Esophagus squamous epithelium (tissue), 5 donors: Measurements from ENCODE around the gene RAB36. TPM values are rescaled to one million over a fixed set of nuclear protein-coding genes. Genes with fewer than 3 reads are reported as not detected.

ENCODE experiments used
- DNase-seq: peaks from one replicate; lab custom pipeline; 2025; lab: John Stamatoyannopoulos, UW
- H3K27ac ChIP-seq, 4 donors: fragments of 200-600 bp; sonication (generic); one replicate each; pipeline ENCODE4 v1.5.1; 2016 to 2019; ENCODE audit warnings: mild to moderate bottlenecking in 1 of 4
- H3K27me3 ChIP-seq, 4 donors: fragments of 200-600 bp; sonication (generic); 1 replicate in 3 of 4; 2 replicates in 1 of 4; pipeline versions ENCODE4 v1.5.1 to v1.6.0; 2017 to 2021; ENCODE audit warnings: antibody characterized with exemption in 1 of 4
- H3K36me3 ChIP-seq, 3 donors: fragments of 200-600 bp; sonication (generic); one replicate each; pipeline ENCODE4 v1.5.1; 2016 to 2019
- H3K4me1 ChIP-seq, 3 donors: fragments of 200-600 bp; sonication (generic); one replicate each; pipeline ENCODE4 v1.5.1; 2017 to 2019
- H3K4me3 ChIP-seq, 4 donors: fragments of 200-600 bp; sonication (generic); 1 replicate in 3 of 4; 2 replicates in 1 of 4; pipeline ENCODE4 v1.5.1; 2016 to 2019; ENCODE audit warnings: mild to moderate bottlenecking in 2 of 4, moderate library complexity in 1 of 4
- H3K9me3 ChIP-seq, 3 donors: fragments of 200-600 bp; sonication (generic); one replicate each; pipeline ENCODE4 v1.5.1; 2016 to 2019
- POLR2A ChIP-seq, 4 donors: fragments of 450-650 bp; IDR thresholded peaks; one replicate each; pipeline ENCODE4 v1.6.1; 2017; ENCODE audit warnings: antibody characterized with exemption in 4 of 4, mild to moderate bottlenecking in 4 of 4, moderate library complexity in 3 of 4
- WGBS, 2 donors: methylation state at CpG; one replicate each; pipeline ENCODE4 v1.1.5; 2018; 5-methylcytosine and 5-hydroxymethylcytosine counted together
- intact Hi-C: fragments of 100-400 bp; cut with DNase I; formaldehyde crosslinking; loops from one replicate; pipeline ENCODE4 v1.15.0; 2022
- total RNA-seq, 4 donors: library from RNA; depleted of rRNA; stranded (reverse); fragments of >200 nt; gene quantifications; one replicate each; pipeline ENCODE4 v1.1.0, GENCODE V29; 2016
- TF ChIP-seq, protein P1 (sequence below), 6 experiments: fragments of 450-650 bp in 4 of 6; fragments of 200-600 bp in 2 of 6; sonication (generic) in 2 of 6; IDR thresholded peaks; one replicate each; pipeline ENCODE4 v1.5.1; 2016 to 2019; ENCODE audit warnings: antibody characterized with exemption in 6 of 6, mild to moderate bottlenecking in 4 of 6, moderate library complexity in 4 of 6
- donor health status: DM: yes; HTN: yes; CAD: no.

RAB36 gene
- total RNA-seq, 4 donors from 2014 or later: 1.4 to 3.9 (median 2.3) TPM

DNA sequence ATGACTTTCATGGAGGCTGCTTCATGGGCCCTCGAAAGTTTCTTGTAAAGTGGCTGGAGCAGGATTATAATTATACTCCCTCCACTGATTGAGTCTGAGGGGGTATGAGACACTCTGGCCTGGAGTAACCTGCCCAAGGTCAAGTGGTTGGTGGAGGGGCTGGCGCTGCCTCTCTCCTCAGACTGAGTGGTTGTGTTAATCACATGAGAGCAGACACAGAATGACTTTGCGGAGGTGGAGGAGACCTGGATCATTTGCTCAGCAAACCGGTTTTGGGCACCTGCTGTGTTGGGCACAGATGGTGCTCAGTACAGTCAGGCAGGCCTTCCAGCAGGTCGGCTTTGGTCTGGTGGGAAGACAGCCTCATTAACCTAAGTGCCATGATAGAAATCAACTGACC is 46.9 kb downstream of the RAB36 start:
- Histone ChIP-seq H3K9me3 (no peaks in the 10 kb centered on the region), H3K4me1 (peaks cover 15 to 49% (median 21%) of the 10 kb centered on the region in 3 donors), H3K27ac (peak overlapping the region in 2 of 4 donors; percentile 26 to 31), H3K4me3 (no peak overlapping the region), H3K27me3 (no peaks in the 10 kb centered on the region), H3K36me3 (peaks cover 0 to 19% (median 0%) of the 10 kb centered on the region in 3 donors)
- DNase-seq: no peak
- no peak for TF ChIP-seq POLR2A (IDR thresholded peaks at IDR 0.05)
- TF ChIP-seq, protein P1, sequence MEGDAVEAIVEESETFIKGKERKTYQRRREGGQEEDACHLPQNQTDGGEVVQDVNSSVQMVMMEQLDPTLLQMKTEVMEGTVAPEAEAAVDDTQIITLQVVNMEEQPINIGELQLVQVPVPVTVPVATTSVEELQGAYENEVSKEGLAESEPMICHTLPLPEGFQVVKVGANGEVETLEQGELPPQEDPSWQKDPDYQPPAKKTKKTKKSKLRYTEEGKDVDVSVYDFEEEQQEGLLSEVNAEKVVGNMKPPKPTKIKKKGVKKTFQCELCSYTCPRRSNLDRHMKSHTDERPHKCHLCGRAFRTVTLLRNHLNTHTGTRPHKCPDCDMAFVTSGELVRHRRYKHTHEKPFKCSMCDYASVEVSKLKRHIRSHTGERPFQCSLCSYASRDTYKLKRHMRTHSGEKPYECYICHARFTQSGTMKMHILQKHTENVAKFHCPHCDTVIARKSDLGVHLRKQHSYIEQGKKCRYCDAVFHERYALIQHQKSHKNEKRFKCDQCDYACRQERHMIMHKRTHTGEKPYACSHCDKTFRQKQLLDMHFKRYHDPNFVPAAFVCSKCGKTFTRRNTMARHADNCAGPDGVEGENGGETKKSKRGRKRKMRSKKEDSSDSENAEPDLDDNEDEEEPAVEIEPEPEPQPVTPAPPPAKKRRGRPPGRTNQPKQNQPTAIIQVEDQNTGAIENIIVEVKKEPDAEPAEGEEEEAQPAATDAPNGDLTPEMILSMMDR (IDR thresholded peaks at IDR 0.05): no peak
- intact Hi-C loops: no loop called here
- WGBS, 2 donors: 20 to 46% methylated on average over 1 to 2 of the region's 5 CpGs

DNA sequence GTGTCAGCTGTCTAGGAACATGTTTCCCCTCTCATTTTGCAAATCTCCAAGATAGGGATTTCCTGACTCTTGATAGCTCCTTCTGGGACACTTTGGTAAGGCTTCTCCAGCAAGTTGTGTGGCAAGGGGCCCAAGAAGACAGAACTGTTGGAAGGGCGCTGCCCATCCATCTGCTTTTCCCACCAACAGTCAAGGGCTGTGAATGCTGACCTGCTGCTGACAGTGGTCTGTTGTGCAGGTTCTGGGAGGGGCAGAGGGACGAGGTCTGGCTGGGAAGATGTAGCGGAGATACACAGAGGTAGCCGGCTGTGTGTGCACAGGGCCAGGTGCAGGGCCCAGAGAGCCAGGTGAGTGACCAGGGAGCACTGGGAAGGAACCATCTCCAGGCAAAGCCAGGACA is 47.3 kb downstream of the RAB36 start:
- H3K27ac ChIP-seq: no peak overlapping the region

DNA sequence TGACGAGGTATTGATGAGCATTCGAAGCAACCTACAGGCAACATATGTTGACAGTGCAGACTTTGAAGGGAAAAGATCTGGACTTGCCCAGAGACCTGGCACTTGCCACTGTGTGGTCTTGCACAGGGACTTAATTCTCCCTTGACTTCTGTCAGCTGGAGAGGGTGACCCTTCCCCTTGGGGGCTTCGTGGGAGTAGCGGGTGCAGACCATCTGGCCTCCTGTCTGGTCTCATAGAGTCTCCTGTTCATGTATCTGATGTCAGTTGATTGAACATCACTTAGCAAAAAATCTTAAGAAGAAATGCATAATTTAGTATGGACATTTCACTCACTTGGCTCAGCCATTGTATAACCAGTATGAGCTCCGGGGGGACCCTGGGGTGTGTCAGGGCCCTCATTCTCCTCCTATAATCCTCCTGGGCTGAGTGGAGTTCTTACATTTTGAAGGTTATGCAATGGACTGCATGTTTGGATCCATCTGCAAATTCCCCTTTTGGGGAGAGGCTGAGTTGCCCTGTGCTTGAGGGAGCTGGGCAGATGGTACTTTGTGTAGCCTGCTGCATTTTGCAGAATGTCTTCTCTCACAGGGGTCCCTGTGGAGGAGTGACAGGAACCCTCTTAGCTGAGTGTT is 48.0 kb downstream of the RAB36 start:
- Histone ChIP-seq H3K4me1 (peaks cover 15 to 40% (median 19%) of the 10 kb centered on the region in 3 donors), H3K4me3 (no peak overlapping the region), H3K36me3 (peaks cover 0 to 10% (median 0%) of the 10 kb centered on the region in 3 donors), H3K27me3 (no peaks in the 10 kb centered on the region), H3K27ac (peak overlapping the region in 1 of 4 donors; percentile 2), H3K9me3 (no peaks in the 10 kb centered on the region)
- TF ChIP-seq POLR2A (IDR thresholded peaks at IDR 0.05): no peak
- TF ChIP-seq, protein P1 (IDR thresholded peaks at IDR 0.05): no peak
- 80 to 85% methylated on average over 4 to 5 of the region's 5 CpGs for WGBS, 2 donors
- intact Hi-C loops: no loop called here
- no peak for DNase-seq

More for the DNA sequence above, 47.3 kb downstream of the RAB36 start:
- WGBS, 2 donors: 92 to 100% methylated on average over 1 to 2 of the region's 4 CpGs
- intact Hi-C loops: no loop called here
- DNase-seq: no peak
- Histone ChIP-seq H3K4me3 (no peak overlapping the region), H3K9me3 (no peaks in the 10 kb centered on the region), H3K36me3 (peaks cover 0 to 17% (median 0%) of the 10 kb centered on the region in 3 donors), H3K4me1 (peaks cover 15 to 45% (median 21%) of the 10 kb centered on the region in 3 donors), H3K27me3 (no peaks in the 10 kb centered on the region)
- TF ChIP-seq POLR2A (IDR thresholded peaks at IDR 0.05): no peak
- TF ChIP-seq, protein P1 (IDR thresholded peaks at IDR 0.05): no peak

DNA sequence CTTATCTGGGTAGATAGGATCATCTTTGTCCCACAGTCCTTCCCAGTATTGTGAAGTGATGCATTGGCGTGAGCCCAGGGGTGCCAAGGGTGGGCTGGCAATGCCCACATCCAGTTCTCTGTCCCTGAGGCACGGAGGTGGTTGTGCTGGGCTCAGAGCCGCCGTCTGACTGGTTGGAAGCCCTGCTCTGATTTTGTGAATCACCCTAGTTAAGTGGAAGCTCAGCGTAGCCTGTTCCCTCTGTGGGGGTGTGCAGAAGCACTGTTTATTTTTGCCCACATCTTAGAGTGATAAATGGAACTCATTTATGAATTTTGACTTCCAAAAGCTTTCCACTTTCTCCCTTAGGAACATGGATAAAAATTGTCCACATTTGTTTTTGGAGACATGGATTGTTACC is 48.6 kb downstream of the RAB36 start:
- no peaks in the 10 kb centered on the region for H3K27me3 ChIP-seq
- peaks cover 15 to 44% (median 19%) of the 10 kb centered on the region in 3 donors for H3K4me1 ChIP-seq
- no peaks in the 10 kb centered on the region for H3K9me3 ChIP-seq
- WGBS, 2 donors: 53 to 65% methylated on average over 4 to 5 of the region's 5 CpGs
- intact Hi-C loops: no loop called here
- DNase-seq: no peak
- H3K4me3 ChIP-seq: no peak overlapping the region
- no peak for TF ChIP-seq POLR2A (IDR thresholded peaks at IDR 0.05)
- TF ChIP-seq, protein P1 (IDR thresholded peaks at IDR 0.05): no peak
- H3K27ac ChIP-seq: peak overlapping the region in 1 of 4 donors; percentile 2
- H3K36me3 ChIP-seq: peaks cover 0 to 9% (median 0%) of the 10 kb centered on the region in 3 donors

DNA sequence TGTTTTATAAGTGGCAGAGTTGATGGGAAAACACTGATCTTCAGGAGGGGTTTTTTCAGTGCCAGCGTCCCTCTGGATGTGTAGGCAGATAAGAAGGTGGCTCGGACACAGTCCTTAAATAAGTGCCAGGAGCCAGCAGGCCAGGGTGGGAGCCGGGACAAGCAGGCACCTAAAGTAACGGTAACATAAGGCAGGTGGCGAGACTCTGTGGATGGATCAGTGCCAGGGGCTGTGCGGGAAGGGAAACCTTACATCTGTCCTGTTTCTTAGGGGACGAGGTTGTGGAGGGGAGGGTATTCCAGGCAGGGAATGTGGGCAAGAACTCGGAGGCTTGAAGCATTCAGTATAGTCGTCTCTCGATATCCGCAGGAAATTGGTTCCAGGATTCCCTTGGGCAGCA is 50.9 kb downstream of the RAB36 start:
- Histone ChIP-seq H3K36me3 (peaks cover 0 to 15% (median 0%) of the 10 kb centered on the region in 3 donors), H3K4me3 (no peak overlapping the region), H3K4me1 (peaks cover 15 to 61% (median 25%) of the 10 kb centered on the region in 3 donors), H3K27ac (no peak overlapping the region), H3K27me3 (no peaks in the 10 kb centered on the region), H3K9me3 (no peaks in the 10 kb centered on the region)
- TF ChIP-seq, protein P1 (IDR thresholded peaks at IDR 0.05): no peak
- WGBS, 2 donors: 87 to 92% methylated on average over 10 to 11 of the region's 11 CpGs
- intact Hi-C loops: no loop called here
- DNase-seq: no peak
